ENCODE results near the gene THRB.

The THRB gene

GRCh38 chr3:24211381-24211780 is 283.3 kb downstream of the THRB start:
- TF ChIP-seq, protein P1, sequence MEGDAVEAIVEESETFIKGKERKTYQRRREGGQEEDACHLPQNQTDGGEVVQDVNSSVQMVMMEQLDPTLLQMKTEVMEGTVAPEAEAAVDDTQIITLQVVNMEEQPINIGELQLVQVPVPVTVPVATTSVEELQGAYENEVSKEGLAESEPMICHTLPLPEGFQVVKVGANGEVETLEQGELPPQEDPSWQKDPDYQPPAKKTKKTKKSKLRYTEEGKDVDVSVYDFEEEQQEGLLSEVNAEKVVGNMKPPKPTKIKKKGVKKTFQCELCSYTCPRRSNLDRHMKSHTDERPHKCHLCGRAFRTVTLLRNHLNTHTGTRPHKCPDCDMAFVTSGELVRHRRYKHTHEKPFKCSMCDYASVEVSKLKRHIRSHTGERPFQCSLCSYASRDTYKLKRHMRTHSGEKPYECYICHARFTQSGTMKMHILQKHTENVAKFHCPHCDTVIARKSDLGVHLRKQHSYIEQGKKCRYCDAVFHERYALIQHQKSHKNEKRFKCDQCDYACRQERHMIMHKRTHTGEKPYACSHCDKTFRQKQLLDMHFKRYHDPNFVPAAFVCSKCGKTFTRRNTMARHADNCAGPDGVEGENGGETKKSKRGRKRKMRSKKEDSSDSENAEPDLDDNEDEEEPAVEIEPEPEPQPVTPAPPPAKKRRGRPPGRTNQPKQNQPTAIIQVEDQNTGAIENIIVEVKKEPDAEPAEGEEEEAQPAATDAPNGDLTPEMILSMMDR (IDR thresholded peaks at IDR 0.05), result no peak
- Histone ChIP-seq H3K27ac (peak overlapping the region in 1 of 2 donors; percentile 72), H3K4me3 (no peak overlapping the region)
- no peak for DNase-seq (ENCODE audit: low spot score)

GRCh38 chr3:24202071-24202470 is 292.6 kb downstream of the THRB start:
- Histone ChIP-seq H3K4me3 (no peak overlapping the region), H3K27ac (no peak overlapping the region)
- DNase-seq (ENCODE audit: low spot score), result no peak
- TF ChIP-seq, protein P1 (IDR thresholded peaks at IDR 0.05), result no peak

- TF ChIP-seq, protein P1 (IDR thresholded peaks at IDR 0.05), result no peak
- no peak for DNase-seq (ENCODE audit: low spot score)
- Histone ChIP-seq H3K27ac (no peak overlapping the region), H3K4me3 (no peak overlapping the region)
Observed at GRCh38 chr3:24201301-24201700, 293.3 kb downstream of the THRB start.

DNA sequence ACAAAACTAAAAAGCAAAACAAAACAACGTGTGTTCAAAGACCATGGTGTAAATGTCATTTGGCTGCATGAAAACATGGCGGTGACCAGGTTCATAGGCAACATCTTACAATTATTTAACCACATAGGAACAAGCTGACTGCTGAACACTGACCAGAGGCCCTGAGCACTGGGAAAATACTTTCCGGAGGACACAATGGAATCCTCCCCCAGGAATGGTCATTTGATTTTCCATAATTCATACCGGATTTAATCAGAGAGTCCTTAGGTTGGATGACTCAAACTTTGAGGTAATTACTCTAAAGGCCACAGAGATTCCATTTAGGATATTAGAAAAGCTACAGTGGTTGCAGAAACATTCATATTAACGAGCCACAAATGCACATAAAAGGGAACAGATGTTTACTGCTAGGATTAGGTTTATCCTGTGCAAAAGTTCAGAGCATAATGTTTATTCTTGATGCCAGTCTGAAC is 294.8 kb downstream of the THRB start:
- Histone ChIP-seq H3K4me3 (no peak overlapping the region), H3K27ac (no peak overlapping the region)
- DNase-seq (ENCODE audit: low spot score), result no peak
- TF ChIP-seq, protein P1 (IDR thresholded peaks at IDR 0.05), result no peak

DNA sequence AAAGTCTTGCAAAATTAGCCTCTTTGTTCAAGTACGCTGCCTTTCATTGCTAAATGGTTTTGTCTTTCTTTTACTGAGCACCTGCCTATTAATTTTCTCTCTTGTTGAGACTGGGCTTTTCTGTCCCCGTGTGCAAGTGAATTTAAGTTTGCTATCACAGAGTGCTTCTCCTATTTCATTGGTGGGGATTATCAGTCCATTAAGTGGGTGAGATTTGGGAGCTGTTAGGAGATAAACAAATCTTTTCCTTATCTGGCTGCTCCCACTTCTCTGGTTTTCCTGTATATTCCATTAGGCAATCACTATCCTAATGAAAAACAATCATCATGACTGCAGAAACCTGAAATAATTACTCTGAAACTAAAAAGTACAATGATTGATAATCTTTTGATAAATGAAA is 295.4 kb downstream of the THRB start:
- TF ChIP-seq, protein P1 (IDR thresholded peaks at IDR 0.05), result no peak
- DNase-seq (ENCODE audit: low spot score), result no peak
- H3K27ac ChIP-seq, result no peak overlapping the region
- no peak overlapping the region for H3K4me3 ChIP-seq

DNA sequence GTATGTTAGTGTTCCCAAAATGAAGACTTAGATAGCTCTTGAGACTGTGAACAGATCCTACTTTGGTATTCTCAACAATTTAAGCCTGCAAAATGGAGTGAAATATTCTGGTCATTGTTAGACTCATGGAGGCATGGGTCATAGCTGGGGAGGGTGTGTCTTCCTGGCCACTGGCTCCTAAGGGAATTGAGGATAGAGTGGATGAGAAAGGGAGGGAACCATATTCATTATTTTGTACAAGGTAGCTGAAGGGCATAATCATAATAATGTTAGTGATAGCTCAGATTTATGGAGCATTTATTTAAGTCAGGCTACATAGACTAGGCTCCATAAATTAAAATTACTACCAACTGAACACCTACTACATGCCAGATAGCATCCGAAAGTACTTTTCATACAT is 295.9 kb downstream of the THRB start:
- Histone ChIP-seq H3K4me3 (no peak overlapping the region), H3K27ac (no peak overlapping the region)
- TF ChIP-seq, protein P1 (IDR thresholded peaks at IDR 0.05), result no peak
- no peak for DNase-seq (ENCODE audit: low spot score)

DNA sequence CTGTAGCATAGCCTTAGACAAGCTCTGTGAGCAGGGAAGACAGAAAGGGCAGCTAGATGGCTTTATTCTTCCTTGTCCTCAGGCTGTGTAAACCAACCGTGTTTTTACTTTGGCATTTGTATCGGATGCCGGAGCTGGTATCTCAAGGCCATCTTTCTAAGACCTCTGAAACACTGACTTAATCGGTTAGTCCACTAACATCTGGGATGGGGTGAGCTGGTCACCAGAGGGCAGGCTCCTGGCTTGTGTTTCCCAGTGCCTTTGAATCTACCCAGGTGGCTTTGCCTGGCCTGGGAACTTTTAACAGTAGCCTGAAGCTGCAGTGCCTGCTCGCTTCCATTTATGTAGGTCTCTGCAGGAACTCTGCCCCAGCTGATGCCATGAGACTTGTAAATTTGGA is 296.8 kb downstream of the THRB start:
- H3K27ac ChIP-seq, result no peak overlapping the region
- DNase-seq (ENCODE audit: low spot score), result no peak
- TF ChIP-seq, protein P1 (IDR thresholded peaks at IDR 0.05), result no peak
- no peak overlapping the region for H3K4me3 ChIP-seq

Data from coronary artery (tissue), 2 donors.